RWPE2 (cell line): ENCODE results near the gene SON.

ENCODE experiments used
- ATAC-seq: fragments of 200-7000 bp; cut with Tn5 transposase; 3 replicates; pipeline ENCODE4 v1.9.1; 2021; ENCODE audit warnings: low read depth
- DNase-seq: peaks from one replicate; pipeline ENCODE4 v3.0.0-alpha.2; 2020; ENCODE audit warnings: low spot score
- H3K27ac ChIP-seq: fragments of 450-650 bp; 2 replicates; pipeline ENCODE4 v1.5.1; 2017; ENCODE audit warnings: mild to moderate bottlenecking; ENCODE audit not compliant: poor library complexity, severe bottlenecking
- H3K27me3 ChIP-seq: fragments of 250-450 bp; sonication (Bioruptor Pico); 2 replicates; pipeline ENCODE4 v1.5.1; 2021; ENCODE audit warnings: mild to moderate bottlenecking, moderate library complexity; ENCODE audit not compliant: insufficient read depth, poor library complexity, severe bottlenecking
- H3K36me3 ChIP-seq: fragments of 250-450 bp; sonication (Bioruptor Pico); 2 replicates; pipeline ENCODE4 v1.5.1; 2020; ENCODE audit warnings: low read depth, mild to moderate bottlenecking, moderate library complexity
- H3K4me1 ChIP-seq: fragments of 250-450 bp; sonication (Bioruptor Pico); 2 replicates; pipeline ENCODE4 v1.5.1; 2021; ENCODE audit warnings: mild to moderate bottlenecking, moderate library complexity; ENCODE audit not compliant: insufficient read depth, poor library complexity, severe bottlenecking
- H3K4me3 ChIP-seq: fragments of 250-450 bp; sonication (Bioruptor Pico); 2 replicates; pipeline ENCODE4 v1.5.1; 2021; ENCODE audit warnings: mild to moderate bottlenecking, moderate library complexity; ENCODE audit not compliant: severe bottlenecking
- H3K9me3 ChIP-seq: fragments of 250-450 bp; sonication (Bioruptor Pico); 2 replicates; pipeline ENCODE4 v1.5.1; 2021; ENCODE audit warnings: mild to moderate bottlenecking, moderate library complexity; ENCODE audit not compliant: severe bottlenecking
- TF ChIP-seq, protein P1 (sequence below): fragments of 450-650 bp; IDR thresholded peaks from one replicate; pipeline ENCODE4 v1.5.1; 2017; ENCODE audit warnings: mild to moderate bottlenecking, moderate library complexity; ENCODE audit not compliant: poor library complexity, severe bottlenecking

SON gene

DNA sequence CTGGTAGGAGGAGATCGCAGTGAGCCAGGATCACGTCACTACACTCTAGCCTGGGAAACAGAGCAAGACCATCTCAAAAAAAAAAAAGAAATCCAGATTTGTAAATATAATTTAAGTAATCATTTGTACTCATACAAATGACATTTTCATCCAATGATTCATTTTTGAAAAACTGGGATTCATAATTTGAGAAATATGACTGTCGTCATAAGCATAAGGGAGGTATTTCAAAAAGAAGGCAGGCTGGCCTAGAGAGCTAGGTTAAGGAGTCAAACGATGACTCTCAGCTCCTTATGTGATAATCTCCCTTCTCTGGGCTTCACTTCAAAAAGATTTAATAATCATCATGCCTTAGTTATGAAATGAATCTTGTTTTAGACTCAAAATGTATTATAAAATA lies 3.2 kb upstream of the SON start:
- H3K36me3 ChIP-seq: peaks cover 81% of the 10 kb centered on the region
- DNase-seq (no peak), ATAC-seq (no peak)
- H3K27ac ChIP-seq: no peak overlapping the region
- H3K27me3 ChIP-seq: no peaks in the 10 kb centered on the region
- no peak overlapping the region for H3K4me3 ChIP-seq
- peaks cover 15% of the 10 kb centered on the region for H3K4me1 ChIP-seq
- no peaks in the 10 kb centered on the region for H3K9me3 ChIP-seq
- TF ChIP-seq, protein P1, sequence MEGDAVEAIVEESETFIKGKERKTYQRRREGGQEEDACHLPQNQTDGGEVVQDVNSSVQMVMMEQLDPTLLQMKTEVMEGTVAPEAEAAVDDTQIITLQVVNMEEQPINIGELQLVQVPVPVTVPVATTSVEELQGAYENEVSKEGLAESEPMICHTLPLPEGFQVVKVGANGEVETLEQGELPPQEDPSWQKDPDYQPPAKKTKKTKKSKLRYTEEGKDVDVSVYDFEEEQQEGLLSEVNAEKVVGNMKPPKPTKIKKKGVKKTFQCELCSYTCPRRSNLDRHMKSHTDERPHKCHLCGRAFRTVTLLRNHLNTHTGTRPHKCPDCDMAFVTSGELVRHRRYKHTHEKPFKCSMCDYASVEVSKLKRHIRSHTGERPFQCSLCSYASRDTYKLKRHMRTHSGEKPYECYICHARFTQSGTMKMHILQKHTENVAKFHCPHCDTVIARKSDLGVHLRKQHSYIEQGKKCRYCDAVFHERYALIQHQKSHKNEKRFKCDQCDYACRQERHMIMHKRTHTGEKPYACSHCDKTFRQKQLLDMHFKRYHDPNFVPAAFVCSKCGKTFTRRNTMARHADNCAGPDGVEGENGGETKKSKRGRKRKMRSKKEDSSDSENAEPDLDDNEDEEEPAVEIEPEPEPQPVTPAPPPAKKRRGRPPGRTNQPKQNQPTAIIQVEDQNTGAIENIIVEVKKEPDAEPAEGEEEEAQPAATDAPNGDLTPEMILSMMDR: no peak

DNA sequence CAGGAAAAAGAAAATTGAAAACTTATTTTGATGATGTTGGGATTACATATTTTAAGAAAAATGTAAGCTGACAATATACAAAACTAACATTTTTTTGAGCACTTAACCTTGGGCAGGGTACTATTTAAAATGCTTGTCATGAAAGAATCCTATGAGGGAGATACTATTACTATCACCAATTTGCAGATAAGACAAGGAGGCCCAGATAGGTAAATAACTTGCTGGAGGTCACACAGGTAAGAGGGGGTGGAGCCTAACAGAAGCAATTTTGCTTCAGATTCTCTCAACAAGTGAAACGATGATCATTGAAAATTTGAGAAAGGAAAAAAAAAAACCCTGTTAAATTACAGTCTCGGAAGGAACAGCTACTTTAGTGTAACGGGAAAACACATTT lies 2.1 kb upstream of the SON start:
- peak overlapping the region; percentile 89 for H3K27ac ChIP-seq
- TF ChIP-seq, protein P1: no peak
- H3K4me3 ChIP-seq: peak overlapping the region; percentile 67
- no peaks in the 10 kb centered on the region for H3K9me3 ChIP-seq
- H3K27me3 ChIP-seq: no peaks in the 10 kb centered on the region
- DNase-seq: no peak
- no peak for ATAC-seq
- peaks cover 81% of the 10 kb centered on the region for H3K36me3 ChIP-seq
- peaks cover 25% of the 10 kb centered on the region for H3K4me1 ChIP-seq

DNA sequence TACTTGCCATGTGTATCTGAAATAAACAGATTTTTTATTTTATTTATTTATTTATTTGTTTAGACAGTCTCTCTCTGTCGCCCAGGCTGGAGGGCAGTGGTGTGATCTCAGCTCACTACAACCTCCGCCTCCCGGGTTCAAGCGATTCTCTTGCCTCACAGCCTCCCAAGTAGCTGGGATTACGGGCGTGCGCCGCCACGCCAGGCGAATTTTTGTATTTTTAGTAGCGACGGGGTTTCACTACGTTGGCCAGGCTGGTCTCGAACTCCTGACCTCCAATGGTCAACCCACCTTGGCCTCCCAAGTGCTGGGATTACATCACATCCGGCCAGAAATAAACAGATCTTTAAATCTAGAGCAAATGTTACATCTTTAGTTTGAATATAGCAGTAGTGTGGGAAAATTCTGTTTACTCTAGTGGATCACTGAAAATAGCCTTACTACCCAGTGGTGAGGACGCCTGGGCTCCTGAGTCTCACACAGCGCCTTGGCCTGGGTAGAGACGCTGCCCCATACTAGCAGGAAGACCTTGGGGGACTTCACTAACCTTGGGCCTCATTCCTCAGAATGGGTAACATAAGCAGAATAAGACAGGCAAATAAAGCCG lies 1.6 kb upstream of the SON start:
- Histone ChIP-seq H3K9me3 (no peaks in the 10 kb centered on the region), H3K27me3 (no peaks in the 10 kb centered on the region), H3K4me3 (peak overlapping the region; percentile 67), H3K27ac (peak overlapping the region; percentile 89), H3K4me1 (peaks cover 29% of the 10 kb centered on the region), H3K36me3 (peaks cover 81% of the 10 kb centered on the region)
- ATAC-seq (no peak), DNase-seq (no peak)
- TF ChIP-seq, protein P1: no peak

DNA sequence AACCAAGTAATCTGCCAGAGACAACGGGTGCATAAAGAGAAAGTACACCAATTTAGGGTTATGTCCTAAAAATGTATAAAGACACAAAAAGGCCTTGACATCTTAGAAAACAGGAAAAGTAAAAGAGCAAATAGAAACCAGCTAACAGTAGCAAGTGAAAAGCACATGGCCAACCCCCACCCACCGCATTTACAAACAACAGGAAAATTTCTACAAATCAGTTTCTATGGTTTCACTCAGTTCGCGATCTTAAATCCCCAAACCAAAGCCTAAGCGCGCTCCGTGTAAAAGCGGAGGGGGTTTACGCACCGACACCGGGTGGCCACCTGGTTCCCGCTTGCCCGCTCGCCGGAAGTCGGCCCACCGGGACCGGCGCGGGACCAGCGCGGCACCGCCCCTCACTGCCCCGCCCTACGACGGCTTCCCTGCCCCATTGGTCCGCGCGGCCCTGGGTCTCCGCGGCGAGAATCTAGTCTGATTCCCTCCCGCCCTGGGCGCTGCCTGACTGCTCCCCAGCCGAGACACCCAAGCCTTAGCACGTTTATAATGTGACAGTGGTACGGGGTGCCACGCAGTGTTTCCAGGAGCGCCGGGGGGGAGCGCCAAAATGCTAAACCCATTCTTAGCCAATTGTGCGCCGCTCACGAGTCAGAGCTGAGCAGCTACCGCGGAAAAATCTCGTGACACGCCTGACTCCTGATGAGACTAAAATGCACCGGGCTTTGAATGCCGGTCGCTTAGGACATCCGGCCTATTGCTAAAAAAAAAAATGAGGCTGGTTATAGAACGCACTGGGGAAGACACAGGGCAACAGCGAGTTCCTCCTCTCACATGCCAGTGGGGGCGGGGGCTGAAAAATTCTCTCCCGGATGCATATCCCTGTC lies 840 bp upstream of the SON start, which contains the start of gene GART:
Gene GART (minus strand): TSS at position 362 of the 884 bp plus-strand sequence. CDS start 2,802 bp downstream, outside the sequence.
- H3K36me3 ChIP-seq: peaks cover 81% of the 10 kb centered on the region
- H3K27ac ChIP-seq: peak within 1 kb of the TSS; percentile 89
- no peaks in the 10 kb centered on the region for H3K9me3 ChIP-seq
- H3K27me3 ChIP-seq: no peaks in the 10 kb centered on the region
- peak within 1 kb of the TSS; percentile 67 for H3K4me3 ChIP-seq
- peaks cover 29% of the 10 kb centered on the region for H3K4me1 ChIP-seq
- DNase-seq: peak; percentile 84
- TF ChIP-seq, protein P1: no peak
- peak; percentile 71 for ATAC-seq
